HEK293 (cell line): ENCODE data around the gene NR4A3.
A peak's percentile ranks its signal among the peaks of the same experiment; 100 is the strongest.

Source experiments
- CTCF ChIA-PET: fragments of 350-600 bp; formaldehyde crosslinking; extraction: SDS; loops from one replicate; lab custom pipeline; 2021; ENCODE audit warnings: antibody characterized with exemption; lab: Yijun Ruan, JAX
- POLR2A ChIA-PET: fragments of 300-600 bp; formaldehyde crosslinking; extraction: SDS; loops from one replicate; lab custom pipeline; 2020; ENCODE audit warnings: antibody characterized with exemption, inconsistent platforms; lab: Yijun Ruan, JAX
- H3K27ac ChIP-seq: fragments of 200-500 bp; sonication (Bioruptor generic); 2 replicates; pipeline ENCODE4 v1.5.1; 2014; ENCODE audit warnings: low read depth, low read length, control low read depth, inconsistent platforms; ENCODE audit errors: extremely low read depth
- H3K36me3 ChIP-seq, 2 experiments: fragments of 200-500 bp in 1 of 2; sonication (Bioruptor generic) in 1 of 2; 1 replicate in 1 of 2; 2 replicates in 1 of 2; pipeline ENCODE4 v1.5.1; 2014 to 2017; ENCODE audit warnings: inconsistent platforms in 2 of 2, low read length in 2 of 2; ENCODE audit not compliant: control insufficient read depth in 2 of 2, insufficient read depth in 1 of 2
- H3K4me1 ChIP-seq: fragments of 200-500 bp; sonication (Bioruptor generic); 2 replicates; pipeline ENCODE4 v1.5.1; 2014; ENCODE audit warnings: mild to moderate bottlenecking, low read length, inconsistent platforms; ENCODE audit not compliant: control insufficient read depth, insufficient read depth
- H3K4me3 ChIP-seq: 2 replicates; pipeline ENCODE4 v1.5.1; 2011; ENCODE audit warnings: low read depth, mild to moderate bottlenecking, control low read depth, low read length, moderate library complexity
- H3K9me3 ChIP-seq: fragments of 200-500 bp; sonication (Bioruptor generic); 2 replicates; pipeline ENCODE4 v1.5.1; 2014; ENCODE audit warnings: low read depth, low read length, inconsistent platforms; ENCODE audit not compliant: control insufficient read depth, insufficient read depth
- HOXC10 ChIP-seq: sonication (generic); formaldehyde crosslinking; IDR thresholded peaks from 2 replicates; pipeline ENCODE4 v1.8.1; 2023; ENCODE audit warnings: mild to moderate bottlenecking, missing genetic modification reagents
- PBX3 ChIP-seq: sonication (generic); formaldehyde crosslinking; IDR thresholded peaks from 2 replicates; pipeline ENCODE4 v1.8.1; 2022; ENCODE audit warnings: mild to moderate bottlenecking, moderate library complexity, missing genetic modification reagents
- TCF7L2 ChIP-seq: IDR thresholded peaks from 2 replicates; pipeline ENCODE4 v1.6.1; 2011; ENCODE audit warnings: low read depth, mild to moderate bottlenecking, inconsistent platforms, low read length, moderate library complexity, borderline replicate concordance
- ZBTB1 ChIP-seq: fragments of 450-650 bp; formaldehyde crosslinking; IDR thresholded peaks from 2 replicates; pipeline ENCODE4 v1.5.1; 2016; ENCODE audit warnings: missing biosample characterization, missing genetic modification characterization
- ZBTB7A ChIP-seq: fragments of 450-650 bp; formaldehyde crosslinking; IDR thresholded peaks from 2 replicates; pipeline ENCODE4 v1.5.1; 2016; ENCODE audit warnings: low read depth, missing biosample characterization, missing genetic modification characterization
- ZFP37 ChIP-seq: fragments of 450-650 bp; formaldehyde crosslinking; IDR thresholded peaks from 2 replicates; pipeline ENCODE4 v1.5.1; 2016; ENCODE audit warnings: missing biosample characterization, missing genetic modification characterization
- ZNF148 ChIP-seq: fragments of 450-650 bp; formaldehyde crosslinking; IDR thresholded peaks from 2 replicates; pipeline ENCODE4 v1.5.0; 2017; ENCODE audit warnings: missing biosample characterization, missing genetic modification characterization, borderline replicate concordance
- ZNF2 ChIP-seq: fragments of 450-650 bp; formaldehyde crosslinking; IDR thresholded peaks from 2 replicates; pipeline ENCODE4 v1.5.1; 2016; ENCODE audit warnings: missing biosample characterization, missing genetic modification characterization
- ZNF239 ChIP-seq: fragments of 450-650 bp; formaldehyde crosslinking; IDR thresholded peaks from 2 replicates; pipeline ENCODE4 v1.5.1; 2016; ENCODE audit warnings: missing biosample characterization, missing genetic modification characterization
- ZNF274 ChIP-seq, 2 experiments: fragments of 200-500 bp in 1 of 2; fragments of 450-650 bp in 1 of 2; sonication (Bioruptor generic) in 1 of 2; formaldehyde crosslinking in 1 of 2; IDR thresholded peaks; 2 replicates each; pipeline versions ENCODE4 v1.5.1 to v1.6.1; 2014 to 2016; ENCODE audit warnings: borderline replicate concordance in 1 of 2, inconsistent platforms in 1 of 2, low read length in 1 of 2, missing biosample characterization in 1 of 2, missing genetic modification characterization in 1 of 2
- ZNF311 ChIP-seq: fragments of 450-650 bp; formaldehyde crosslinking; IDR thresholded peaks from 2 replicates; pipeline ENCODE4 v1.5.1; 2017; ENCODE audit warnings: missing biosample characterization, missing genetic modification characterization, borderline replicate concordance
- ZNF335 ChIP-seq: fragments of 450-650 bp; formaldehyde crosslinking; conservative IDR thresholded peaks from 2 replicates; pipeline ENCODE4 v1.5.1; 2016; ENCODE audit warnings: missing biosample characterization, missing genetic modification characterization
- ZNF341 ChIP-seq: fragments of 450-650 bp; formaldehyde crosslinking; IDR thresholded peaks from 2 replicates; pipeline ENCODE4; 2016; ENCODE audit warnings: low read depth, missing biosample characterization, missing genetic modification characterization
- ZNF473 ChIP-seq: fragments of 450-650 bp; formaldehyde crosslinking; IDR thresholded peaks from 2 replicates; pipeline ENCODE4 v1.5.1; 2017; ENCODE audit warnings: missing biosample characterization, missing genetic modification characterization
- ZNF560 ChIP-seq: fragments of 450-650 bp; formaldehyde crosslinking; IDR thresholded peaks from 2 replicates; pipeline ENCODE4 v1.5.1; 2017; ENCODE audit warnings: missing biosample characterization, missing genetic modification characterization, borderline replicate concordance
- ZNF623 ChIP-seq: fragments of 450-650 bp; formaldehyde crosslinking; IDR thresholded peaks from 2 replicates; pipeline ENCODE4 v1.5.1; 2016; ENCODE audit warnings: missing biosample characterization, missing genetic modification characterization
- ZNF639 ChIP-seq: fragments of 450-650 bp; formaldehyde crosslinking; IDR thresholded peaks from 2 replicates; pipeline ENCODE4 v1.5.1; 2016; ENCODE audit warnings: missing biosample characterization, missing genetic modification characterization
- ZNF660 ChIP-seq: fragments of 450-650 bp; IDR thresholded peaks from 2 replicates; pipeline ENCODE4 v1.5.1; 2018; ENCODE audit warnings: missing biosample characterization, mild to moderate bottlenecking, missing genetic modification characterization
- ZNF664 ChIP-seq: fragments of 450-650 bp; formaldehyde crosslinking; IDR thresholded peaks from 2 replicates; pipeline ENCODE4 v1.5.1; 2016; ENCODE audit warnings: missing biosample characterization, missing genetic modification characterization
- ZNF704 ChIP-seq: fragments of 450-650 bp; formaldehyde crosslinking; IDR thresholded peaks from 2 replicates; pipeline ENCODE4 v1.5.1; 2016; ENCODE audit warnings: missing biosample characterization, missing genetic modification characterization
- ZNF792 ChIP-seq: fragments of 450-650 bp; formaldehyde crosslinking; IDR thresholded peaks from 2 replicates; pipeline ENCODE4 v1.5.1; 2016; ENCODE audit warnings: missing biosample characterization, missing genetic modification characterization
- ZSCAN4 ChIP-seq: fragments of 450-650 bp; formaldehyde crosslinking; IDR thresholded peaks from 2 replicates; pipeline ENCODE4 v1.5.1; 2017; ENCODE audit warnings: missing biosample characterization, missing genetic modification characterization

The NR4A3 gene

GRCh38 chr9:99833735-99834134 lies 12.1 kb downstream of the NR4A3 start:
- POLR2A ChIA-PET: no interaction called here
- CTCF ChIA-PET: no interaction called here
- Histone ChIP-seq H3K4me1 (no peaks in the 10 kb centered on the region), H3K9me3 (no peaks in the 10 kb centered on the region), H3K27ac (no peak overlapping the region), H3K36me3 (no peaks in the 10 kb centered on the region), H3K4me3 (no peak overlapping the region)
- TF ChIP-seq HOXC10 (no peak), ZNF148 (tag by site-specific recombination) (no peak), ZNF660 (tag by site-specific recombination) (peak; percentile 58; the same call in 1 of the 2 replicates)
- TF ChIP-seq, all 188 proteins: peak for 1

GRCh38 chr9:99834474-99834873 lies 12.8 kb downstream of the NR4A3 start:
- H3K4me1 ChIP-seq: no peaks in the 10 kb centered on the region
- no peak for TF ChIP-seq ZBTB1 (tag by site-specific recombination)
- TF ChIP-seq ZNF664 (tag by site-specific recombination): 0 out of 2 replicates have a peak, but pooled peaks have one; percentile 31
- TF ChIP-seq, all 188 proteins: peak for 1
- ChIA-PET CTCF (no interaction called here), POLR2A (no interaction called here)
- Histone ChIP-seq H3K27ac (no peak overlapping the region), H3K9me3 (no peaks in the 10 kb centered on the region), H3K4me3 (no peak overlapping the region), H3K36me3 (no peaks in the 10 kb centered on the region)

GRCh38 chr9:99835142-99835541 lies 13.5 kb downstream of the NR4A3 start:
- Histone ChIP-seq H3K36me3 (no peaks in the 10 kb centered on the region), H3K4me1 (no peaks in the 10 kb centered on the region), H3K27ac (no peak overlapping the region), H3K4me3 (no peak overlapping the region), H3K9me3 (no peaks in the 10 kb centered on the region)
- ChIA-PET CTCF (no interaction called here), POLR2A (no interaction called here)
- no peak for TF ChIP-seq ZNF639 (tag by site-specific recombination)
- no peak for TF ChIP-seq ZBTB7A
- TF ChIP-seq TCF7L2: no peak
- no peak for TF ChIP-seq ZNF274 (IDR thresholded peaks at IDR 0.05; ENCODE audit: low read length)
- TF ChIP-seq ZNF274 (tag by site-specific recombination; IDR thresholded peaks at IDR 0.05; ENCODE audit: borderline replicate concordance): no peak
- TF ChIP-seq ZNF239: no peak
- TF ChIP-seq ZNF2 (tag by site-specific recombination): no peak
- TF ChIP-seq ZFP37 (tag by site-specific recombination): no peak
- TF ChIP-seq ZNF335 (tag by site-specific recombination): no peak
- TF ChIP-seq ZNF341 (tag by site-specific recombination): no peak
- no peak for TF ChIP-seq ZNF311 (tag by site-specific recombination)
- no peak for TF ChIP-seq ZNF560 (tag by site-specific recombination)

GRCh38 chr9:99835581-99835980 lies 13.9 kb downstream of the NR4A3 start:
- Histone ChIP-seq H3K27ac (no peak overlapping the region), H3K4me3 (no peak overlapping the region), H3K4me1 (no peaks in the 10 kb centered on the region), H3K9me3 (no peaks in the 10 kb centered on the region), H3K36me3 (no peaks in the 10 kb centered on the region)
- ChIA-PET CTCF (no interaction called here), POLR2A (no interaction called here)
- TF ChIP-seq ZNF473 (tag by site-specific recombination): no peak
- TF ChIP-seq ZNF704 (tag by site-specific recombination): no peak
- no peak for TF ChIP-seq PBX3
- no peak for TF ChIP-seq ZNF792 (tag by site-specific recombination)
- no peak for TF ChIP-seq ZNF623
- TF ChIP-seq ZNF664 (tag by site-specific recombination): no peak
- TF ChIP-seq ZSCAN4 (tag by site-specific recombination): no peak
